SKM-1 (cell line): Measurements from ENCODE around the gene MRPS25.

Experiments used
- DNase-seq: peaks from one replicate; lab custom pipeline; 2025; ENCODE audit not compliant: unreplicated experiment; lab: John Stamatoyannopoulos, UW

MRPS25 gene

GRCh38 chr3:15064835-15065549, at the start of gene MRPS25:
MRPS25 (minus strand) TSS chr3:15065315; CDS start chr3:15065194, 121 bp downstream.
- peak; percentile 72 for DNase-seq

GRCh38 chr3:15113884-15114283, 48.8 kb upstream of the MRPS25 start:
- DNase-seq, result no peak

GRCh38 chr3:15113471-15113870, 48.4 kb upstream of the MRPS25 start:
- DNase-seq, result no peak

- no peak for DNase-seq
Observed at GRCh38 chr3:15112011-15112410, 46.9 kb upstream of the MRPS25 start.

- no peak for DNase-seq
Observed at GRCh38 chr3:15110206-15110605, 45.1 kb upstream of the MRPS25 start.

GRCh38 chr3:15108869-15109268, 43.8 kb upstream of the MRPS25 start:
- no peak for DNase-seq

GRCh38 chr3:15108082-15108545, 43.0 kb upstream of the MRPS25 start:
- DNase-seq, result peak; percentile 43

- DNase-seq, result no peak
Observed at GRCh38 chr3:15107075-15107947, 42.2 kb upstream of the MRPS25 start.

- no peak for DNase-seq
Observed at GRCh38 chr3:15102836-15103235, 37.7 kb upstream of the MRPS25 start.

- DNase-seq, result no peak
Observed at GRCh38 chr3:15102256-15102655, 37.1 kb upstream of the MRPS25 start.

- no peak for DNase-seq
Observed at GRCh38 chr3:15099364-15100098, 34.4 kb upstream of the MRPS25 start.

GRCh38 chr3:15098503-15099363, 33.6 kb upstream of the MRPS25 start, which contains the start of gene RBSN:
RBSN (minus strand) TSS chr3:15099148; CDS start chr3:15096120, 3,028 bp downstream.
- DNase-seq, result peak; percentile 93

GRCh38 chr3:15097891-15098290, 32.8 kb upstream of the MRPS25 start:
- peak; percentile 21 for DNase-seq

GRCh38 chr3:15096046-15096445, 30.9 kb upstream of the MRPS25 start:
- DNase-seq, result no peak

GRCh38 chr3:15094187-15094875, 29.2 kb upstream of the MRPS25 start:
- no peak for DNase-seq

GRCh38 chr3:15092686-15093085, 27.6 kb upstream of the MRPS25 start:
- DNase-seq, result no peak

GRCh38 chr3:15091575-15091974, 26.5 kb upstream of the MRPS25 start:
- DNase-seq, result no peak

GRCh38 chr3:15089201-15089600, 24.1 kb upstream of the MRPS25 start:
- DNase-seq, result no peak

- DNase-seq, result no peak
Observed at GRCh38 chr3:15086699-15087098, 21.6 kb upstream of the MRPS25 start.

GRCh38 chr3:15086263-15086662, 21.1 kb upstream of the MRPS25 start:
- no peak for DNase-seq
